Endothelial cell of umbilical vein (primary cell): ENCODE measurements around the gene STX16. TPM values are rescaled to one million over a fixed set of nuclear protein-coding genes. Genes with fewer than 3 reads are reported as not detected.

Experiments
- BruUV-seq: library from RNA; stranded (reverse); fragments of 400-500 nt; replicated peaks from 2 replicates; lab custom pipeline; 2021; lab: Mats Ljungman, UMichigan
- CTCF ChIA-PET: fragments of 300-600, 350-600 bp; sonication (Branson Sonifier 250); formaldehyde crosslinking; loops from one replicate; lab custom pipeline; 2021; ENCODE audit warnings: antibody characterized with exemption, inconsistent platforms; lab: Charles Lee
- POLR2A ChIA-PET: fragments of 300-600, 350-600 bp; sonication (Branson Sonifier 250); formaldehyde crosslinking; loops from one replicate; lab custom pipeline; 2021; ENCODE audit warnings: antibody characterized with exemption, inconsistent platforms; lab: Charles Lee
- DNase-seq: peaks from one replicate; pipeline ENCODE4 v3.0.0-alpha.2; 2011; ENCODE audit warnings: low read depth, low spot score
- FAIRE-seq: peaks from 2 replicates; lab custom pipeline; 2011; peaks lifted over from hg19 to GRCh38; lab: Jason Lieb, UNC
- H2AFZ ChIP-seq: 2 replicates; pipeline ENCODE4 v1.6.0; 2012; ENCODE audit warnings: low read depth, low read length, control low read depth, inconsistent platforms
- H3K27ac ChIP-seq: 2 replicates; pipeline ENCODE4 v1.5.1; 2011; ENCODE audit warnings: low read depth, mild to moderate bottlenecking, control low read depth, low read length, moderate library complexity; ENCODE audit not compliant: insufficient read depth
- H3K27me3 ChIP-seq, 2 experiments: 2 replicates each; pipeline versions ENCODE4 v1.6.0 to v1.6.1; 2011; ENCODE audit warnings: low read length in 2 of 2, mixed read lengths in 1 of 2; ENCODE audit not compliant: control insufficient read depth in 2 of 2, insufficient read depth in 2 of 2
- H3K36me3 ChIP-seq, 2 experiments: 2 replicates in 1 of 2; 3 replicates in 1 of 2; pipeline ENCODE4 v1.5.1; 2011; ENCODE audit warnings: low read length in 2 of 2, mild to moderate bottlenecking in 1 of 2, moderate library complexity in 1 of 2; ENCODE audit not compliant: control insufficient read depth in 2 of 2, insufficient read depth in 2 of 2; ENCODE audit errors: extremely low read depth in 1 of 2
- H3K4me1 ChIP-seq: 3 replicates; pipeline ENCODE4 v1.5.1; 2011; ENCODE audit warnings: mild to moderate bottlenecking, low read length; ENCODE audit not compliant: control insufficient read depth, insufficient read depth; ENCODE audit errors: extremely low read depth
- H3K4me2 ChIP-seq: 2 replicates; pipeline ENCODE4 v1.6.1; 2011; ENCODE audit warnings: low read length, control low read depth, mixed read lengths; ENCODE audit not compliant: insufficient read depth
- H3K4me3 ChIP-seq, 3 experiments: fragments of 200-600 bp in 1 of 3; sonication (generic), shearing (Covaris generic) in 1 of 3; replicated peaks in 1 of 3; 2 replicates each; pipeline ENCODE4 v1.5.1; 2011 to 2016; ENCODE audit warnings: control low read depth in 3 of 3, low read length in 3 of 3, mild to moderate bottlenecking in 2 of 3, inconsistent platforms in 1 of 3, low read depth in 1 of 3, moderate library complexity in 1 of 3; ENCODE audit not compliant: insufficient read depth in 1 of 3
- H3K79me2 ChIP-seq: 2 replicates; pipeline ENCODE4 v1.6.0; 2012; ENCODE audit warnings: low read length, inconsistent platforms; ENCODE audit not compliant: control insufficient read depth, insufficient read depth
- H3K9ac ChIP-seq: replicated peaks from 2 replicates; pipeline ENCODE3; 2011; ENCODE audit warnings: low read length, control low read depth; ENCODE audit not compliant: insufficient read depth; ENCODE audit errors: extremely low read depth
- H3K9me1 ChIP-seq: replicated peaks from 3 replicates; pipeline ENCODE4 v1.6.0; 2011; ENCODE audit warnings: mild to moderate bottlenecking, low read length; ENCODE audit not compliant: control insufficient read depth, insufficient read depth; ENCODE audit errors: extremely low read depth
- H3K9me3 ChIP-seq: replicated peaks from 2 replicates; pipeline ENCODE4 v1.5.1; 2012; ENCODE audit warnings: low read length, inconsistent platforms; ENCODE audit not compliant: control insufficient read depth, insufficient read depth
- H4K20me1 ChIP-seq: replicated peaks from 2 replicates; pipeline ENCODE3; 2011; ENCODE audit warnings: mild to moderate bottlenecking, low read length; ENCODE audit not compliant: control insufficient read depth, insufficient read depth; ENCODE audit errors: extremely low read depth
- EZH2 ChIP-seq: IDR thresholded peaks from 2 replicates; pipeline ENCODE4 v1.6.1; 2012; ENCODE audit warnings: borderline replicate concordance, low read depth, mild to moderate bottlenecking, moderate library complexity, low read length, inconsistent platforms; ENCODE audit not compliant: severe bottlenecking
- FOS ChIP-seq: IDR thresholded peaks from 2 replicates; pipeline ENCODE4 v1.6.1; 2011; ENCODE audit warnings: mild to moderate bottlenecking, low read length, moderate library complexity, borderline replicate concordance; ENCODE audit not compliant: insufficient read depth
- GATA2 ChIP-seq: IDR thresholded peaks from 2 replicates; pipeline ENCODE4 v1.7.0; 2011; ENCODE audit warnings: low read depth, mild to moderate bottlenecking, moderate library complexity, mixed read lengths, low read length; ENCODE audit not compliant: insufficient read length, insufficient read depth
- JUN ChIP-seq: IDR thresholded peaks from 2 replicates; pipeline ENCODE4 v1.6.1; 2011; ENCODE audit warnings: borderline replicate concordance, low read depth; ENCODE audit not compliant: insufficient read length, insufficient read depth
- MAX ChIP-seq: IDR thresholded peaks from 2 replicates; pipeline ENCODE4 v1.6.1; 2011; ENCODE audit not compliant: insufficient read depth, insufficient read length
- MYC ChIP-seq: IDR thresholded peaks from one replicate; pipeline ENCODE4 v1.6.1; 2011; ENCODE audit warnings: mild to moderate bottlenecking, low read depth, low read length
- POLR2A ChIP-seq: IDR thresholded peaks from 2 replicates; pipeline ENCODE4 v1.6.1; 2012; ENCODE audit warnings: low read depth, mild to moderate bottlenecking, control low read depth, low read length
- dilution Hi-C: fragments of 300-500 bp; cut with MboI; formaldehyde crosslinking; loops from one replicate; pipeline ENCODE4 v1.15.0; 2019; ENCODE audit warnings: low sequenced_read_pairs; ENCODE audit not compliant: extremely low pct_ligation_motif_present
- intact Hi-C: fragments of 100-400 bp; cut with micrococcal nuclease; formaldehyde crosslinking; loops from one replicate; pipeline ENCODE4 v1.10.0; 2022
- polyA plus RNA-seq, 4 experiments: library from polyadenylated mRNA; depleted of rRNA in 3 of 4; stranded (reverse) in 3 of 4; unstranded in 1 of 4; fragments of >200 nt; gene quantifications; 2 replicates each; pipeline versions ENCODE4 v1.2.1 to v1.2.3, GENCODE V29; 2011 to 2012; ENCODE audit warnings: missing spikeins in 1 of 4
- total RNA-seq: library from RNA; stranded (reverse); gene quantifications from 2 replicates; pipeline ENCODE4 v1.2.3, GENCODE V29; 2021

Gene STX16
- total and polyA plus RNA-seq, 2 donors (not counting 3 experiments of a cell fraction or from before 2014, with no cell fraction given) = 43.1 to 63.5 TPM

- no peaks in the 10 kb centered on the region for H4K20me1 ChIP-seq
- intact Hi-C loops = loop anchor here (10.0 kb wide), 2 partner anchors 365 to 505 kb away; no protein-coding TSS in a partner anchor
- no peak overlapping the region for H3K27ac ChIP-seq
- ChIA-PET CTCF (interaction anchor here (0.8 kb wide), 1 partner anchor 239 kb away, joined by 3 read pairs; no protein-coding TSS in a partner anchor), POLR2A (no interaction called here)
- H3K9me1 ChIP-seq = no peaks in the 10 kb centered on the region
- TF ChIP-seq MYC = no peak
- TF ChIP-seq MAX = no peak
- TF ChIP-seq FOS = no peak
- TF ChIP-seq POLR2A = no peak
- TF ChIP-seq JUN = no peak
- no peak for TF ChIP-seq GATA2
- no peak for TF ChIP-seq EZH2
- no peak for DNase-seq
- no peaks in the 10 kb centered on the region for H3K9me3 ChIP-seq
- BruUV-seq = no TSS peak
- dilution Hi-C loops = no loop called here
- no peak for FAIRE-seq
- H3K36me3 ChIP-seq = no peaks in the 10 kb centered on the region
- no peak overlapping the region for H2AFZ ChIP-seq
- H3K79me2 ChIP-seq = no peaks in the 10 kb centered on the region
- no peaks in the 10 kb centered on the region for H3K4me1 ChIP-seq
- no peak overlapping the region for H3K4me3 ChIP-seq
- H3K9ac ChIP-seq = no peak overlapping the region
- H3K27me3 ChIP-seq = peaks cover 0 to 6% of the 10 kb centered on the region in 2 experiments
- no peak overlapping the region for H3K4me2 ChIP-seq
Observed at GRCh38 chr20:58719971-58720371, 68.9 kb downstream of the STX16 start.

GRCh38 chr20:58720890-58721289 is 69.8 kb downstream of the STX16 start:
- Histone ChIP-seq H3K27me3 (peaks cover 0 to 6% of the 10 kb centered on the region in 2 experiments), H2AFZ (no peak overlapping the region), H3K4me3 (no peak overlapping the region), H3K4me1 (no peaks in the 10 kb centered on the region), H3K4me2 (no peak overlapping the region), H3K27ac (no peak overlapping the region), H4K20me1 (no peaks in the 10 kb centered on the region), H3K9me3 (no peaks in the 10 kb centered on the region), H3K79me2 (no peaks in the 10 kb centered on the region), H3K36me3 (no peaks in the 10 kb centered on the region), H3K9ac (no peak overlapping the region), H3K9me1 (no peaks in the 10 kb centered on the region)
- CTCF ChIA-PET = no interaction called here
- POLR2A ChIA-PET = no interaction called here
- DNase-seq (no peak), FAIRE-seq (no peak)
- TF ChIP-seq MYC = no peak
- dilution Hi-C loops (no loop called here), intact Hi-C loops (loop anchor here (10.0 kb wide), 2 partner anchors 364 to 504 kb away; no protein-coding TSS in a partner anchor)
- BruUV-seq = no TSS peak
